Liver (tissue), 9 donors: ENCODE results near the gene APOL4. TPM values are rescaled to one million over a fixed set of nuclear protein-coding genes. Genes with fewer than 3 reads are reported as not detected.

Experiments
- DNase-seq: peaks from one replicate; pipeline ENCODE4 v3.0.0-alpha.2; 2017; ENCODE audit warnings: low spot score
- H3K27ac ChIP-seq, 2 donors: one replicate each; pipeline ENCODE4 v1.7.0; 2013; ENCODE audit warnings: inconsistent platforms in 2 of 2, low read length in 2 of 2, control low read depth in 1 of 2, low read depth in 1 of 2, mild to moderate bottlenecking in 1 of 2
- H3K27me3 ChIP-seq, 4 donors: one replicate each; pipeline versions ENCODE4 v1.6.1 to v1.7.0; 2013; ENCODE audit warnings: low read length in 3 of 4, inconsistent platforms in 1 of 4, mild to moderate bottlenecking in 1 of 4, moderate library complexity in 1 of 4; ENCODE audit not compliant: control insufficient read depth in 4 of 4, insufficient read depth in 4 of 4
- H3K36me3 ChIP-seq, 4 donors: one replicate each; pipeline versions ENCODE4 v1.6.1 to v1.7.0; 2013; ENCODE audit warnings: low read length in 3 of 4, mild to moderate bottlenecking in 3 of 4, low read depth in 1 of 4, moderate library complexity in 1 of 4; ENCODE audit not compliant: control insufficient read depth in 4 of 4, insufficient read depth in 3 of 4
- H3K4me1 ChIP-seq, 4 donors: one replicate each; pipeline versions ENCODE4 v1.6.1 to v1.7.0; 2013; ENCODE audit warnings: low read length in 3 of 4, mild to moderate bottlenecking in 3 of 4, moderate library complexity in 1 of 4; ENCODE audit not compliant: control insufficient read depth in 4 of 4, insufficient read depth in 4 of 4
- H3K4me3 ChIP-seq, 3 donors: one replicate each; pipeline versions ENCODE4 v1.6.1 to v1.7.0; 2013; ENCODE audit warnings: low read length in 3 of 3, control low read depth in 1 of 3, low read depth in 1 of 3, mild to moderate bottlenecking in 1 of 3
- H3K9ac ChIP-seq, 2 donors: one replicate each; pipeline ENCODE4 v1.7.0; 2013; ENCODE audit warnings: low read length in 2 of 2, mild to moderate bottlenecking in 2 of 2, moderate library complexity in 2 of 2, control low read depth in 1 of 2, low read depth in 1 of 2
- H3K9me3 ChIP-seq, 4 donors: one replicate each; pipeline versions ENCODE4 v1.6.1 to v1.7.0; 2013; ENCODE audit warnings: low read length in 3 of 4; ENCODE audit not compliant: control insufficient read depth in 4 of 4
- EGR1 ChIP-seq, 2 donors: IDR thresholded peaks; 2 replicates each; pipeline ENCODE4 v1.6.1; 2016 to 2018; ENCODE audit warnings: antibody characterized with exemption in 2 of 2, low read depth in 2 of 2
- FOXA1 ChIP-seq: IDR thresholded peaks from 2 replicates; pipeline ENCODE4 v1.6.1; 2016; ENCODE audit warnings: antibody characterized with exemption
- FOXA2 ChIP-seq: IDR thresholded peaks from 2 replicates; pipeline ENCODE4 v1.6.1; 2016; ENCODE audit warnings: antibody characterized with exemption
- HNF4A ChIP-seq, 2 donors: conservative IDR thresholded peaks; 2 replicates each; pipeline ENCODE4 v1.6.1; 2016; ENCODE audit warnings: antibody characterized with exemption in 2 of 2, mild to moderate bottlenecking in 2 of 2
- HNF4G ChIP-seq: IDR thresholded peaks from 2 replicates; pipeline ENCODE4 v1.6.1; 2016; ENCODE audit warnings: antibody characterized with exemption
- JUND ChIP-seq, 2 donors: IDR thresholded peaks; 2 replicates each; pipeline ENCODE4 v1.6.1; 2016; ENCODE audit warnings: antibody characterized with exemption in 2 of 2
- RAD21 ChIP-seq, 2 donors: IDR thresholded peaks; 2 replicates each; pipeline ENCODE4 v1.6.1; 2016; ENCODE audit warnings: antibody characterized with exemption in 2 of 2, mild to moderate bottlenecking in 2 of 2
- SP1 ChIP-seq: IDR thresholded peaks from 2 replicates; pipeline ENCODE4 v1.6.1; 2018; ENCODE audit warnings: antibody characterized with exemption, mild to moderate bottlenecking
- TAF1 ChIP-seq: conservative IDR thresholded peaks from 2 replicates; pipeline ENCODE4 v1.6.1; 2016; ENCODE audit warnings: antibody characterized with exemption, mild to moderate bottlenecking
- YY1 ChIP-seq: IDR thresholded peaks from 2 replicates; pipeline ENCODE4 v1.6.1; 2016; ENCODE audit warnings: antibody characterized with exemption, mild to moderate bottlenecking
- WGBS: extraction: QIAGEN DNeasy Blood & Tissue Kit; methylation state at CpG from one replicate; pipeline ENCODE4 v1.1.7; 2013; 5-methylcytosine and 5-hydroxymethylcytosine counted together
- polyA plus RNA-seq, 2 donors: library from polyadenylated mRNA; stranded (reverse) in 1 of 2; unstranded in 1 of 2; fragments of 200-250 nt in 1 of 2; fragments of >200 nt in 1 of 2; fragmentation: Nextera tagmentation in 1 of 2; extraction: Ambion mirVana in 1 of 2; gene quantifications; one replicate each; pipeline versions ENCODE4 v1.2.1 to v1.2.3, GENCODE V29; 2013 to 2015
- total RNA-seq, 2 donors: library from RNA; depleted of rRNA; stranded (reverse); fragments of >200 nt; gene quantifications; one replicate each; pipeline ENCODE4 v1.2.3, GENCODE V29; 2014
- TF ChIP-seq, protein P1 (sequence below): IDR thresholded peaks from 2 replicates; pipeline ENCODE4 v1.6.1; 2016; ENCODE audit warnings: antibody characterized with exemption
- TF ChIP-seq, protein P2 (sequence below): IDR thresholded peaks from 2 replicates; pipeline ENCODE4 v1.6.1; 2016; ENCODE audit warnings: antibody characterized with exemption
- TF ChIP-seq, protein P3 (sequence below): IDR thresholded peaks from 2 replicates; pipeline ENCODE4 v1.6.1; 2016; ENCODE audit warnings: antibody characterized with exemption, mild to moderate bottlenecking
- TF ChIP-seq, protein P4 (sequence below): IDR thresholded peaks from 2 replicates; pipeline ENCODE4 v1.6.1; 2016; ENCODE audit warnings: antibody characterized with exemption
- donor health status: healthy.
- donor health status: healthy.
- donor health status: healthy.
- donor health status: healthy.
- donor health status: healthy.

APOL4 gene
- total and polyA plus RNA-seq, 4 donors, result 0.59 to 2.3 (median 1.8) TPM

DNA sequence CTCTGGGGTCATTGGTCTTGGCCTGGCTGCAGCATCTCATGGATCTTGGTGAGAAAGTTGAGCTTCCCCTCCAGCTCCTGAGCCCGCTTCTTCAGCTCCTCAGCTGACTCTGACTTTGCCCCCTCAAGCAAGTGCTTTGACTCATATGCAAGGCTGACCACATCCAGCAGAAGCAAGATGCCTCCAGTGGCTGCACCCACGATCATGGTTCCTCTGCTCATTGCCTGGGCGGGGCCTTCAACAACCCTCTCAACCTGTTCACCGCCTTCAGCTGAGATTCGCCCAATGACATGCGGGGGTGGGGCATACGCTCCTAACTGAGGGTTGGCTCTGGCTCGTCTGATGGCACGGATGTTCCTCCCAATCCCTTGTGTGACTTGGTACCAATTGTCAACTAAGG lies 25.8 kb upstream of the APOL4 start:
- DNase-seq, result no peak
- WGBS, result 92% methylated on average over 9 of the region's 9 CpGs
- no peaks in the 10 kb centered on the region for H3K27me3 ChIP-seq
- peaks cover 8 to 43% (median 31%) of the 10 kb centered on the region in 4 donors for H3K36me3 ChIP-seq
- H3K4me3 ChIP-seq, result no peak overlapping the region
- peaks cover 0 to 7% (median 0%) of the 10 kb centered on the region in 4 donors for H3K4me1 ChIP-seq
- no peak overlapping the region for H3K27ac ChIP-seq
- no peak overlapping the region for H3K9ac ChIP-seq
- no peaks in the 10 kb centered on the region for H3K9me3 ChIP-seq
- TF ChIP-seq SP1 (no peak), EGR1 (IDR thresholded peaks at IDR 0.05; ENCODE audit: low read depth in 2 of 2) (no peak), FOXA2 (no peak), JUND (IDR thresholded peaks at IDR 0.05) (no peak), RAD21 (IDR thresholded peaks at IDR 0.05) (no peak), FOXA1 (no peak), HNF4G (no peak), YY1 (no peak), TAF1 (no peak), HNF4A (conservative IDR thresholded peaks at IDR 0.05) (no peak)
- TF ChIP-seq, protein P1, sequence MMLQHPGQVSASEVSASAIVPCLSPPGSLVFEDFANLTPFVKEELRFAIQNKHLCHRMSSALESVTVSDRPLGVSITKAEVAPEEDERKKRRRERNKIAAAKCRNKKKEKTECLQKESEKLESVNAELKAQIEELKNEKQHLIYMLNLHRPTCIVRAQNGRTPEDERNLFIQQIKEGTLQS, result no peak
- TF ChIP-seq, protein P2, sequence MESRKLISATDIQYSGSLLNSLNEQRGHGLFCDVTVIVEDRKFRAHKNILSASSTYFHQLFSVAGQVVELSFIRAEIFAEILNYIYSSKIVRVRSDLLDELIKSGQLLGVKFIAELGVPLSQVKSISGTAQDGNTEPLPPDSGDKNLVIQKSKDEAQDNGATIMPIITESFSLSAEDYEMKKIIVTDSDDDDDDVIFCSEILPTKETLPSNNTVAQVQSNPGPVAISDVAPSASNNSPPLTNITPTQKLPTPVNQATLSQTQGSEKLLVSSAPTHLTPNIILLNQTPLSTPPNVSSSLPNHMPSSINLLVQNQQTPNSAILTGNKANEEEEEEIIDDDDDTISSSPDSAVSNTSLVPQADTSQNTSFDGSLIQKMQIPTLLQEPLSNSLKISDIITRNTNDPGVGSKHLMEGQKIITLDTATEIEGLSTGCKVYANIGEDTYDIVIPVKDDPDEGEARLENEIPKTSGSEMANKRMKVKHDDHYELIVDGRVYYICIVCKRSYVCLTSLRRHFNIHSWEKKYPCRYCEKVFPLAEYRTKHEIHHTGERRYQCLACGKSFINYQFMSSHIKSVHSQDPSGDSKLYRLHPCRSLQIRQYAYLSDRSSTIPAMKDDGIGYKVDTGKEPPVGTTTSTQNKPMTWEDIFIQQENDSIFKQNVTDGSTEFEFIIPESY, result no peak
- TF ChIP-seq, protein P3, sequence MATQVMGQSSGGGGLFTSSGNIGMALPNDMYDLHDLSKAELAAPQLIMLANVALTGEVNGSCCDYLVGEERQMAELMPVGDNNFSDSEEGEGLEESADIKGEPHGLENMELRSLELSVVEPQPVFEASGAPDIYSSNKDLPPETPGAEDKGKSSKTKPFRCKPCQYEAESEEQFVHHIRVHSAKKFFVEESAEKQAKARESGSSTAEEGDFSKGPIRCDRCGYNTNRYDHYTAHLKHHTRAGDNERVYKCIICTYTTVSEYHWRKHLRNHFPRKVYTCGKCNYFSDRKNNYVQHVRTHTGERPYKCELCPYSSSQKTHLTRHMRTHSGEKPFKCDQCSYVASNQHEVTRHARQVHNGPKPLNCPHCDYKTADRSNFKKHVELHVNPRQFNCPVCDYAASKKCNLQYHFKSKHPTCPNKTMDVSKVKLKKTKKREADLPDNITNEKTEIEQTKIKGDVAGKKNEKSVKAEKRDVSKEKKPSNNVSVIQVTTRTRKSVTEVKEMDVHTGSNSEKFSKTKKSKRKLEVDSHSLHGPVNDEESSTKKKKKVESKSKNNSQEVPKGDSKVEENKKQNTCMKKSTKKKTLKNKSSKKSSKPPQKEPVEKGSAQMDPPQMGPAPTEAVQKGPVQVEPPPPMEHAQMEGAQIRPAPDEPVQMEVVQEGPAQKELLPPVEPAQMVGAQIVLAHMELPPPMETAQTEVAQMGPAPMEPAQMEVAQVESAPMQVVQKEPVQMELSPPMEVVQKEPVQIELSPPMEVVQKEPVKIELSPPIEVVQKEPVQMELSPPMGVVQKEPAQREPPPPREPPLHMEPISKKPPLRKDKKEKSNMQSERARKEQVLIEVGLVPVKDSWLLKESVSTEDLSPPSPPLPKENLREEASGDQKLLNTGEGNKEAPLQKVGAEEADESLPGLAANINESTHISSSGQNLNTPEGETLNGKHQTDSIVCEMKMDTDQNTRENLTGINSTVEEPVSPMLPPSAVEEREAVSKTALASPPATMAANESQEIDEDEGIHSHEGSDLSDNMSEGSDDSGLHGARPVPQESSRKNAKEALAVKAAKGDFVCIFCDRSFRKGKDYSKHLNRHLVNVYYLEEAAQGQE, result no peak
- TF ChIP-seq, protein P4, sequence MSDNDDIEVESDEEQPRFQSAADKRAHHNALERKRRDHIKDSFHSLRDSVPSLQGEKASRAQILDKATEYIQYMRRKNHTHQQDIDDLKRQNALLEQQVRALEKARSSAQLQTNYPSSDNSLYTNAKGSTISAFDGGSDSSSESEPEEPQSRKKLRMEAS, result no peak

DNA sequence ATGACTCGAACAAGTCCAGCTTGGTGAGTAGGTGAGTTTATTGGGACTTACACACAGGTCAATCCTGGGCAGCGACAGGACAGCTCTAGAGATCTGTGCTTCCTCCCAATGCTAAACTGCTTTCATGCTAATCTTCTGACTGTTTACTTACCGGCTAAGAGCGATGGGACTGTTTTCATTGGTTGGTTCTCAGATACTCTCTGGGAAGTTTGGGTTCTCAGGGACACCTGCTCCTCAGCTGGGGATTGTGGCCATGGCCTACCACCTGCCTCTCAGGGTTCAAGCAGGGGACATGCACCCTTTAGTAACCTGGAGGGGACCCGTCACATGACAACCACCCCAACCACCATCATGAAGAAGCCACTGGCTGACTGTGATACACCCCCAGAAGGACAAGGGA lies 24.6 kb upstream of the APOL4 start:
- no peak for DNase-seq
- Histone ChIP-seq H3K27me3 (no peaks in the 10 kb centered on the region), H3K36me3 (peaks cover 8 to 32% (median 22%) of the 10 kb centered on the region in 4 donors), H3K4me3 (no peak overlapping the region), H3K9ac (no peak overlapping the region), H3K27ac (no peak overlapping the region), H3K9me3 (no peaks in the 10 kb centered on the region), H3K4me1 (peaks cover 0 to 8% (median 2%) of the 10 kb centered on the region in 4 donors)
- TF ChIP-seq TAF1 (no peak), FOXA1 (no peak), HNF4G (no peak)
- 93% methylated on average over 5 of the region's 5 CpGs for WGBS
